Thyroid gland (tissue), 4 donors: Measurements from ENCODE around the gene ADAM8. TPM values are rescaled to one million over a fixed set of nuclear protein-coding genes. Genes with fewer than 3 reads are reported as not detected.

ENCODE experiments used
- DNase-seq, 2 donors: peaks; one replicate each; pipeline ENCODE4 v3.0.0-alpha.2; 2019
- H3K27ac ChIP-seq, 3 donors: fragments of 200-600 bp; sonication (generic); 1 replicate in 2 of 3; 2 replicates in 1 of 3; pipeline ENCODE4 v1.5.1; 2016 to 2019; ENCODE audit warnings: mild to moderate bottlenecking in 1 of 3, moderate library complexity in 1 of 3
- H3K27me3 ChIP-seq: fragments of 200-600 bp; sonication (generic); one replicate; pipeline ENCODE4 v1.5.1; 2019
- H3K36me3 ChIP-seq, 2 donors: fragments of 200-600 bp; sonication (generic); one replicate each; pipeline ENCODE4 v1.5.1; 2016 to 2019
- H3K4me1 ChIP-seq, 2 donors: fragments of 200-600 bp; sonication (generic); one replicate each; pipeline ENCODE4 v1.5.1; 2017 to 2019
- H3K4me3 ChIP-seq, 3 donors: fragments of 200-600 bp; sonication (generic); replicated peaks in 1 of 3; 1 replicate in 2 of 3; 2 replicates in 1 of 3; pipeline ENCODE4 v1.5.1; 2016; ENCODE audit warnings: mild to moderate bottlenecking in 1 of 3
- H3K9me3 ChIP-seq: fragments of 200-600 bp; sonication (generic); one replicate; pipeline ENCODE4 v1.5.1; 2017
- POLR2A ChIP-seq, 2 donors: fragments of 450-650 bp; IDR thresholded peaks; one replicate each; pipeline ENCODE4 v1.6.1; 2017; ENCODE audit warnings: antibody characterized with exemption in 2 of 2, mild to moderate bottlenecking in 2 of 2, moderate library complexity in 1 of 2
- WGBS, 2 donors: methylation state at CpG; one replicate each; pipeline ENCODE4 v1.1.5; 2017; 5-methylcytosine and 5-hydroxymethylcytosine counted together
- intact Hi-C: fragments of 100-400 bp; cut with DNase I; formaldehyde crosslinking; loops from one replicate; pipeline ENCODE4 v1.15.1; 2023
- total RNA-seq, 4 donors: library from RNA; depleted of rRNA; stranded (reverse); fragments of >200 nt; gene quantifications; one replicate each; pipeline ENCODE4 v1.2.3, GENCODE V29; 2016
- TF ChIP-seq, protein P1 (sequence below), 6 experiments: fragments of 200-600 bp in 3 of 6; fragments of 450-650 bp in 3 of 6; sonication (generic) in 3 of 6; IDR thresholded peaks; one replicate each; pipeline ENCODE4 v1.5.1; 2016 to 2019; ENCODE audit warnings: antibody characterized with exemption in 6 of 6, mild to moderate bottlenecking in 2 of 6, inconsistent platforms in 1 of 6, moderate library complexity in 1 of 6

ADAM8 gene
- total RNA-seq, 4 donors from 2014 or later: 1.6 to 9.8 (median 2.6) TPM

GRCh38 chr10:133245439-133246235 is 31.0 kb downstream of the ADAM8 start:
- peaks cover 8 to 10% of the 10 kb centered on the region in 2 donors for H3K4me1 ChIP-seq
- no peaks in the 10 kb centered on the region for H3K36me3 ChIP-seq
- no peak overlapping the region for H3K4me3 ChIP-seq
- DNase-seq: no peak
- WGBS, 2 donors: 73 to 84% methylated on average over 11 to 29 of the region's 33 CpGs
- no peak for TF ChIP-seq POLR2A (IDR thresholded peaks at IDR 0.05)
- TF ChIP-seq, protein P1, sequence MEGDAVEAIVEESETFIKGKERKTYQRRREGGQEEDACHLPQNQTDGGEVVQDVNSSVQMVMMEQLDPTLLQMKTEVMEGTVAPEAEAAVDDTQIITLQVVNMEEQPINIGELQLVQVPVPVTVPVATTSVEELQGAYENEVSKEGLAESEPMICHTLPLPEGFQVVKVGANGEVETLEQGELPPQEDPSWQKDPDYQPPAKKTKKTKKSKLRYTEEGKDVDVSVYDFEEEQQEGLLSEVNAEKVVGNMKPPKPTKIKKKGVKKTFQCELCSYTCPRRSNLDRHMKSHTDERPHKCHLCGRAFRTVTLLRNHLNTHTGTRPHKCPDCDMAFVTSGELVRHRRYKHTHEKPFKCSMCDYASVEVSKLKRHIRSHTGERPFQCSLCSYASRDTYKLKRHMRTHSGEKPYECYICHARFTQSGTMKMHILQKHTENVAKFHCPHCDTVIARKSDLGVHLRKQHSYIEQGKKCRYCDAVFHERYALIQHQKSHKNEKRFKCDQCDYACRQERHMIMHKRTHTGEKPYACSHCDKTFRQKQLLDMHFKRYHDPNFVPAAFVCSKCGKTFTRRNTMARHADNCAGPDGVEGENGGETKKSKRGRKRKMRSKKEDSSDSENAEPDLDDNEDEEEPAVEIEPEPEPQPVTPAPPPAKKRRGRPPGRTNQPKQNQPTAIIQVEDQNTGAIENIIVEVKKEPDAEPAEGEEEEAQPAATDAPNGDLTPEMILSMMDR (IDR thresholded peaks at IDR 0.05): no peak
- intact Hi-C loops: no loop called here
- H3K27ac ChIP-seq: no peak overlapping the region
- H3K9me3 ChIP-seq: no peaks in the 10 kb centered on the region
- no peaks in the 10 kb centered on the region for H3K27me3 ChIP-seq

DNA sequence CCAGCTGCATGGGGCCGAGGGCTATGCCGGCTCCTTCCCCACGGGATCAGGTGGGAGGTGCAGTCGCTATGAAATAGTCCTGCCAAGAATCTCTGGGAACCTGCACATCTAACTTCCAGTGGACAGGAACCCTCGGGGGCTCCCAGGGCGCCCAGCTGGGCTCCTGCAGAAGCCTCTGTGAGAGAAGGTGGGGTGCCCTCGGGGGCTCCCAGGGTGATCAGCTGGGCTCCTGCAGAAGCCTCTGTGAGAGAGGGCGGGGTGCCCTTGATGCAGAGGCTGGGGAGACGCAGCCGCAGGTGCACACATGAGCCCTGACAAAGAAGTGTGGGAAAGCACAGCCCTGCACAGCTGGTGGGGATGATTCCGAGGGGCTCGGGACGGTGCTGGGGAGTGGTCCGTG is 33.1 kb downstream of the ADAM8 start:
- intact Hi-C loops: no loop called here
- Histone ChIP-seq H3K4me3 (no peak overlapping the region), H3K27ac (no peak overlapping the region), H3K4me1 (peaks cover 8 to 12% of the 10 kb centered on the region in 2 donors), H3K36me3 (no peaks in the 10 kb centered on the region), H3K27me3 (no peaks in the 10 kb centered on the region), H3K9me3 (no peaks in the 10 kb centered on the region)
- no peak for TF ChIP-seq POLR2A (IDR thresholded peaks at IDR 0.05)
- TF ChIP-seq, protein P1 (IDR thresholded peaks at IDR 0.05): no peak
- WGBS, 2 donors: 74 to 88% methylated on average over 10 to 14 of the region's 14 CpGs
- no peak for DNase-seq

DNA sequence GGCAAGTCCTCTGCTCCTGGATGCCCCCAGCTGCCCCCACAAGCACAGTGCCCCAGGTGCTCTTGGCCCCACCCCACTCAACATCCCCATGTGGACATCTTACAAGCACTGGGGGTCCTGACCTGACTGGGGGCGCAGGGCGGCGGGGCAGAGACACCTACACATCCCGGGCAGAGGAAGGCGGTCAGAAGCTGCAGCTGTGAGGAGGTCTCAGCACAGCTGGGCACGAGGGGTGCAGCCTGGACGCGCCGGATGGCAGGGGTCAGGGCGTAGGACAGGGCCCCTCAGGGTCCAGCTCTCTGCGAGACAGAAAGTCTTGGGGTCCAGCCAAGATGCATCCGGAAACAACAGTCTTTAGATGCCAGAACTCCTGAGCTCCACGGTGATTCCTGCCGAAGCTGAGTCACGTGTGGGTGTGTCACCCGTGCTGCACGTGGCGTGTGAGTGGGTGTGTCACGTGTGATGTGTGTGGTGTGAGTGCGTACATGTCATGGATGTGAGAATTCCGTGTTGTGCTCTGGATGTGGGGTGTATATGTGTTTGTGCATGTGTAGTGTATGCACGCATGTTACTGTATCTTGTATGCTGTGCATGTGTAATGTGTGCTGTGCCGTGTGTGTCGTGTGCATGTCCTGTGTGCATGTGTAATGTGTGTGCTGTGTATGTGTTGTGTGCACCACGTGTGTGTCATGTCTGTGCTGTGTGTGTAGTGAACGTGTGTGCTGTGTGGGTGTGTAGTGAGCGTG is 33.9 kb downstream of the ADAM8 start:
- peaks cover 8 to 14% of the 10 kb centered on the region in 2 donors for H3K4me1 ChIP-seq
- WGBS, 2 donors: 85 to 91% methylated on average over 14 to 27 of the region's 27 CpGs
- no peak overlapping the region for H3K4me3 ChIP-seq
- H3K27me3 ChIP-seq: peaks cover under 1% of the 10 kb centered on the region
- TF ChIP-seq, protein P1 (IDR thresholded peaks at IDR 0.05): no peak
- no peak for TF ChIP-seq POLR2A (IDR thresholded peaks at IDR 0.05)
- no peaks in the 10 kb centered on the region for H3K36me3 ChIP-seq
- no peak overlapping the region for H3K27ac ChIP-seq
- intact Hi-C loops: no loop called here
- no peaks in the 10 kb centered on the region for H3K9me3 ChIP-seq
- no peak for DNase-seq

DNA sequence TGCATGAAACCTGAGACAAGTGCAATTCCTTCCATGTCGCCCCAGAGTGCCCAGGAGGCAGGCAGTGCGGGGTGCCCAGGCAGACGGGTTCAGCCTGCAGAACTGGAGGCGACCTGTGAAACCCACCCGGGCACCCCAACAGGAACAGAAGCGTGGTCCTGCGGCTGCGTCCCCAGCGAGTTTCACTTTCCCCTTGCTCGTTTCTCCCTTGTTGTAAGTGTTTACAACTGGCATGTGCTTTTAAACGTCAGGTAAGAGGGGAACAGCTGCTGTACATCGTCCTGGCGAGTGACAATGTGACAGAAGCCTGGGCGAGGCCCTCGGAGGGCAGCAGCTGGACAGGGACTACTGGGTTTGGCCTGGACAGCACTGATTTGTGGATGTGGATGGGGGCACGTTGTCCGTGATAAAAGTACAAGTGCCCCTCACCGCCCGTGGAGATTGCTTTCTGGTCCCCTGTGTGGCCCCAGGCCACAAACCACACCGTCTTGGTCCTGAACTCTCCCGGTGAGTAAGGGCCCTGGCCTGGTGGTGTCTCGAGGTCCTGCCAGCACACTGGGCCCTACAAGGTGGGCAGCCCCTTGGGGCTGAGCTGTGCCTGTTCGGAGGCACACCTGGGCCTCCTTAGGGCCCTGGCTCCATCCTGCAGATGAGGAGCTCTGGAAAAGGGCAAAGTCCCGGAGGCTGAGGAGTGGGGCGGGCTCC is 35.0 kb downstream of the ADAM8 start:
- Histone ChIP-seq H3K9me3 (no peaks in the 10 kb centered on the region), H3K4me1 (peaks cover 16 to 25% of the 10 kb centered on the region in 2 donors), H3K36me3 (no peaks in the 10 kb centered on the region), H3K27me3 (peaks cover 12% of the 10 kb centered on the region), H3K27ac (no peak overlapping the region), H3K4me3 (no peak overlapping the region)
- 51 to 66% methylated on average over 19 to 25 of the region's 25 CpGs for WGBS, 2 donors
- DNase-seq: no peak
- intact Hi-C loops: no loop called here
- TF ChIP-seq, protein P1 (IDR thresholded peaks at IDR 0.05): no peak
- TF ChIP-seq POLR2A (IDR thresholded peaks at IDR 0.05): no peak
